Germinal center (tissue), 1 donor: ENCODE results near the gene KREMEN1.

Source experiments
- DNase-seq: peaks from one replicate; pipeline ENCODE4 v3.0.0; 2012; ENCODE audit warnings: mixed read lengths, low spot score

Gene KREMEN1

DNA sequence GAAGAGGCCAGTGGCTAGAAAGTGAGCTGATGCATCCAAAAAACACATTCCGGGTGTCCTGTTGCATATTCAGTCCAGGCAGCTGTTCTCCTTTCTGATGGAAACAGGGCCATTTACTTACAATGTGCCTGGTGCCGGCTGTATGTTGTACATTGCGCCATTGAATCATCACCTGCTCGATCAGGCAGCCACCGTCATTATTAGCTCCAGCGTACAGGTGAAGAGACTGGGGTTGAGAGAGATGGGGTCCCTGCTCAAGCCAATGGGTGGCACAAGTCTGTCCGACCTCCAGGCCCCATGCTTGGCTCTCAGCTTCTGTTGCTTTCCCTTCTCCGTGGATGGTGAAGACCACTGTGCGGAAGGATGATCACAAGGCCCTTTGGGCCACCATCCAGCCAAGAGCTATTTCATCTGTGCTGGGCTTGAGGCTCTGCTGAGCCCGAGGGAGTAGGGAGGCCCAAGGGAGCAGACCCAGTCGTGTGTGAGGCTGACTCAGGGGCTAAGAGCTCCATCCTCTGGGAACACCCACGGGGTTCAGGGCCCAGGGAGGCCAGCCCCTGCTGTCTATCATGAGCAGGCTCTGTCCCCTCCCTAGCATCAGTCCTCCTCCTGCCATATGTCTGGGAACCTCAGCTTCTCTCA, 112.1 kb downstream of the KREMEN1 start:
- no peak for DNase-seq

DNA sequence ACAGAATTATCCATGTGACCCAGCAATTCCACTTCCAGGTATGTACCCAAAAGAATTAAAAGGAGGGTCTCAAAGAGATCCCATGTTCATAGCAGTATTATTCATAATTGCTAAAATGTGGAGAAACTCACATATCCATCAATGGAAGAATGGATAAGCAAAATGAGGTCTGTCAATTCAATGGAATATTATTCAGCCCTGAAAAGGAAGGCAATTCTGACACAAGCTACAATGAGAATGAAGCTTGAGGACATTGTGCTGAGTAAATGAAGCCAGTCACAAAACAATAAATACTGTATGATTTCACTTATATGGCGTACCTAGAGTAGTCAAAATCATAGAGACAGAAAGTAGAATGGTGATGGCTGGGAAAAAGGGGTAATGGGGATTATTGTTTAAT, 113.5 kb downstream of the KREMEN1 start:
- DNase-seq: no peak

DNA sequence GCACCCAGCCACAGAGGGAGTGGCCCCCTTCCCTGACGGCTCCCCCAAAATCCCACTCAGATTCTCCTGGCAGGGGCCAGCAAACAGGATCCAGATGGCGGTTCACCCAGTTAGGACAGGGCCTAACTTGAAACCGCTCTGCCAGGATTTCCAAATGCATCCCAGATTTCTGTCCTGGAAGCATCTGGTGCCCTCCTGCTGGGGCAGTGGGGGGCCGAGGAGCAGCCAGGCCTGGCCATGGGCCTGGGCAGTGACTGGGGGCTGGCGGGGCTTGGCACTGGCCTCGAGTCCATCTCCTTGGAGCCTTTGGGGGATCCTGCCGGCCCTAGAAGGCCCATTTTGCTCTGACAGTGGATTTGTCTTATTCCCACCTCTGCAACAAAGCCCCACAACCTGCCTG, 115.0 kb downstream of the KREMEN1 start:
- DNase-seq: no peak

DNA sequence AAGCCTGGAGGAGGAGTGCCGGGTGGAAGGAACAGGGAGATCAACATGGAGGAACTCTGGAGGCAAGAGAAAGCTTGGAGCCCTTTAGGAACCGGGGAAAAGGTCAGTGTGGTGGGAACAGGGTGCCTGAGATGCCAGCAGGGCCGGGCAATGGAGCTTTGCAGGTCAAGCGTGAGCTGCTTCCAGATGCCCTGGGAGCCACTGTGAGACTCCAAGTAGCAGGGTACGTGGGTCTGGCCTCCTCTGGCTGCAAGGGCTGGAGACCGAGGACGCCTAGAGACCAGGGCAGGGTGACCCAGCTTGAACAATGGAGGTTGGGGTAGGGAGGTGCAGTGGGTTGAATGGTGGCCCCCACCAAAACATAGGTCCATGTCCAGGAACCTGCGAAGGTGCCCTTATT, 117.2 kb downstream of the KREMEN1 start:
- no peak for DNase-seq

DNA sequence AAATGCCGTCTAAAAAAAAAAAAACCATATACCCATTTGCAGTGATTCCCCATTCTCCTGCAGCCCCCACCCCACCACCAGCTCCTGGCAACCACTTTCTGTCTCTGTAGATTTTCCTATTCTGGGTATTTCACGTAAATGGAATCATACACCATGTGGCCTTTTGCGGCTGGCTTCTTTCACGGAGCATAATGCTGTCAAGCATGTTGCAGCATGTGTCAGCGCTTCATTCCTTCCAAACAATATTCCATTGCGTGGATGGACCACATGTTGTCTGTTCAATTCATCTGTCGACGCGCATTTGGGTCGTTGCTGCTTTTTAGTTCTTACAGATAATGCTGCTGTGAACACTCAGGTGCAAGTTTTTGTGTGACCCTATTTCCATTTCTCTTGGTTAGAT, 118.1 kb downstream of the KREMEN1 start:
- DNase-seq: no peak

DNA sequence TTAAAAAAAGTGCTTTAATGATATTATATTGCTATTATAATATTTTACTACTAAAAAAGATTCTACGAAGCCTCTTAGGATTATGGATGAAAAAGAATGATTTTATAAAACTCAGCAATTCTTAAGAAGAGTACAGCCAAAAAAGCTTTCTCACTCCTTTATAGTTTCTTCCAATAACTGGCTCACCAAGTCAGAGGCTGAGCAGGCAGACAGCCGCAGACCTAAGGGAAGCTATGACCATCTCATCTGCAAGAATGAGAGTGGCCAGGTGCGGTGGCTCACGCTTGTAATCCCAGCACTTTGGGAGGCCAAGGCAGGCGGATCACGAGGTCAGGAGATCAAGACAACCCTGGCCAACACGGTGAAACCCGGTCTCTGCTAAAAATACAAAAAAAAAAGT, 120.2 kb downstream of the KREMEN1 start:
- DNase-seq: no peak

DNA sequence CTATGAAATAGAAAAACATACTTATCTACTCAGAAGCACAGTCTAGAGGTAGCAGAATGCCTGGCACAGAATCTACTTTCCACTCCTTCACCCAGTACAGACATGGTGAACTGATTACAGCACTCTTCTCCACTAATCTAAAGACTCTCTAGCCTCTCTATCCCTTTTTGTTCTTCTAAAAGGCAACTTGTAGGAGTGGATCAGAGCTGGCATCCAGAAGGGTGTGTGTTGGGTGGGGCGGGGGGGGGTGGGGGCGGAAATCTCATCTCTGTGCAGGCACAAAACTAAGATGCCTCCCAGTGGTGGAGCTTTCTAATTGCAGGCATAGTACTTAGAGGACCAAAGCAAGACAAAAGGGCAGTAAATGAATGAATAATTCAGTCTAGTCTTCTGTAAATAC, 121.3 kb downstream of the KREMEN1 start:
- DNase-seq: no peak

DNA sequence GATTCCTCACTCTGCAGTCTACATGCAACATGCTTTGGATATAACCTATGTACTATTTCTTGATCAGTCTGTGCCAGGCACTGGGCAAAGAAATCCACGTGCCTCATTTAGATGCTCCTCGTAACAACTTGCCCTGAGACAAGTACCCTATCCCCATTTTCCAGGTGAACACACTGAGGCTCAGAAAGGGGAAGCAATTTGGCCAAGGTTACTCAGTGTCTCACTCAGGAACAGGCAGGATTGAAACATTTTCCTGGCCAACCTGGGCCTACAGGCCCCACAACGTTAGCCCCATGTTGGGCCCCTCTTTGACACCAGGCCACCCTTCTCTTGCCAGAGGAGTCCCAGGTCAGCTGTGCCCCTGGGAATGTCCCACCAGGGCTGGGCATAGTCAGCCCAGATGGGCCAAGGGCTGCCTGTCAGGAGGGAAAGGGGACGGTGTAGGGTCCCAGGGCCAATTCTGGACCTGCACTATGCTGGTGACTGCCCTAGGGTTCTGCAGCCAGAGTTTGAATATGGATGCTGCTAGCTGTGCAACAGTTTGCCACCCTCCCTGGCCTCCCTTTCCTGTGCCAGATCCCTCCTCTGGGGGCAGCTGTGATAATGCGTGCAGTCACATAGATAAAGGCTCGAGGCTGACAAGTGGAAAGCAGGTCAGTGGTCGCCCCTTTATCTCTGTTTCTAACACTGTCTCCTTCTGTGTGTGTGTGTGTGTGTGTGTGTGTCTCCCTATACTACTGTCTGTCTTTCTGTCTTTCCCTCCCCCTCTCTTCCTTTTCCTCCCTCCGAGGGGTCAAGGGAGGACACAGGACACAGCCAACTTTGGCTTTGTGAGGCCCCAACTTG, 122.5 kb downstream of the KREMEN1 start:
- DNase-seq: no peak

DNA sequence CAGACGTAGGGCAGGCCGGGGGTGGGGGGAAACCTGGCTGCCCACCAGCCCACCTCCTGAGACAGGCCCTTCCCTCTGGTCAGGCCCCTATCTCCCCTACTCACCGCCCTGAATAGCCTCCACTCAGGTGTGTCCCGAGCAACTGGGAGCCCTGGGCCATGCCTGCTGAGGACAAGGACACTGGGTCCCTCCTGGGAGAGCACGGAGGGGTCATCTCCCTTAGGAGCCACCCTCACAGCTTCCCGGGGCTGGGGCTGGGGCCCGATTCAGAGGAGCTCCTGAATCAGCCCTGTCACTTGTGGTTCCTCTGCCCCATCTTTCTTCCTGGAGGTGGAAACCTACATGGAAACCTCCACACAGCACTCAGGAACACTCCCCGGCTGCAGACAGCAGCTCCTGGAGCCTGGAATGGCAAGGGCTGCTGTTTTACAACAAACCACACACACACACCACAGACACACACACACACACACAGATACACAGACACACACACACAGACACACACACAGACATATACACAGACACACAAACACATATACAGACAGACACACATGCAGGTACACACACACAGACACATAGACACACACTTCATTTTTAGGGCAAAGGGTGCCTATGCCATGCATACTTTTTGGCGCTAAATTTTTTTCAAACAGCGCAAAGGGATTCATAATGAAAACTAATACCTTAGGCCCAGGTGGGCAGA, 123.3 kb downstream of the KREMEN1 start:
- DNase-seq: no peak

DNA sequence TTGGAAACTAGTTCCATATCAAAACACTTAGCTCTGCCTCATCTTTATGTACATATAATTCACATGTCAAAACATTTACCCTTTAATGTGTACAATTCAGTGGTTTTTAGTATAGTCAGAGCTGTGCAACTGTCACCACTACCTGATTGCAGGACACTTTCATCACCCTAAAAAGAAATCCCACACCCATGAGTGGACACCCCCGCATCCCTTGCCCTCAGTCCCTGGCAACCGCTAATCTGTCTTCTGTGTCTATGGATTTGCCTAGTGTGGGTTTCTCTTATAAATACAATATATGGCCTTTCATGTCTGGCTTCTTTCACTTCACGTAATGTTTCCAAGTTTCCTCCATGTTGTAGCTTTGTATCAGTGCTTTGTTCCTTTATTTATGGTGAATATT, 124.3 kb downstream of the KREMEN1 start:
- no peak for DNase-seq

DNA sequence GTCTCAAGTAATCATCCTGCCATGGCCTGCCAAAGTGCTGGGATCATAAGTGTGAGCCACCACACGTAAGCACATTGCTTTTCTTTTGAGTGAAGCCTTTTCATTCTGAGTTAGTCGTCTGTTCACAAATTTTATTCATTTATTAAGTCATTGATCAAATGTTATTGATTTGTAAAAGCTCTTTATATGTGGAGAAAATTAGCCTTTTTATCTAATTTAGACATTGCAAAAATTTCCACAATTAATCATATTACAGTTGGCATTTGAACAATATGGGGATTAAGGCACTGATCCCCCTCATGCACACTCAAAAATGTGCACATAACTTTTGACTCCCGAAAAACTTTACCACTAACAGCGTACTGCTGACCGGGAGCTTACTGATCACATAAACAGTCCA, 125.4 kb downstream of the KREMEN1 start:
- no peak for DNase-seq

DNA sequence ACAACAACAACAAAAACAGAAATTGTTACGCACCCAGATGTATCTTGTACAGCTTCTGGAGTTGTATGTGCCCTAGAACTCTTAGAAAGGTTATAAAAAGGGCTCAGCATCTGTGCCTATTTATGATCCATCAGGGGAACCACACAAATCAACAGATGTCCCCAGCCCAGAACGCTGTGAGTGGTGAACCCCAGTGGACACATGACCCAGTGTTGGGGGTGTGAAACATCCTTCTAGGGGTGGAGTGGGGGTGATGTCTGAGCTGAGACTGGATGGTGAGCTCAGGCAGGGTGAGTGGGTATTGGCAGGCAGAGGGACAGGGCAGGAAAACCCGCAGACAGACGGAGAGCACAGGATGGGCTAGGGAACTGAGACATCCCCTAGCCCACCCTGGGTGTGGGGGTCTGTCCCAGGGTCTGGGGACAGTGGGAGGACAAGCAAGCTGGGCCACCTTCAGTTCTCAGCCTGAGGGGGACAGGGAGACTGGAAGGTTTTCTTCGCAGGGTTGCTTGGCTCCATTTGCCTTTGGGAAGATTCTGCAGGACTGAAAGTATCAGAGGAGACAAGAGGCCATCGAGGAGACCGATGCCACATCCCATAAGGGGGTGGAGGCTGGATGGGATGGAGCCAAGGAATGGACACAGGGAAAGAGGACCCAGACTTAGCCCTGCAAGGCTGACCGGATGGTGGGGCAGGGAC, 127.0 kb downstream of the KREMEN1 start:
- no peak for DNase-seq

DNA sequence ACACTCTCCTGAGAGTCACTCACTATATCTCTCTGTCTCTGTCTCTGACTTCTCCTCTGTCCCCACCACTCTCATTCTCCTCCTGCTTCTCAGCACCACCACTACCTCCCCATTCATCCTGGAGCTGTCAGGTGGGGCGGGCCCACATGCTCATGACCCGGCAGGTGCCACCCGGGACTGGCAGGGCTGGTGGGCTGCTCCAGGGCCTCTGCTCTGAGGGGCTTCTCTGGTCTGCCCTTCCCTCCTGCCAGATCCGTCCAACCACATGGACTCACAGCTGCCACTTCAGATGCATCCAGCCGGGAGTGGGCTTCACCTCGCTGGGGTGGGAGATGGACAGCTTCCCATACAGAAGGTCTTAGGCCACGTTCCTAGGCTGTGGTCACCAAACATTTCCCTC, 128.1 kb downstream of the KREMEN1 start:
- DNase-seq: no peak

DNA sequence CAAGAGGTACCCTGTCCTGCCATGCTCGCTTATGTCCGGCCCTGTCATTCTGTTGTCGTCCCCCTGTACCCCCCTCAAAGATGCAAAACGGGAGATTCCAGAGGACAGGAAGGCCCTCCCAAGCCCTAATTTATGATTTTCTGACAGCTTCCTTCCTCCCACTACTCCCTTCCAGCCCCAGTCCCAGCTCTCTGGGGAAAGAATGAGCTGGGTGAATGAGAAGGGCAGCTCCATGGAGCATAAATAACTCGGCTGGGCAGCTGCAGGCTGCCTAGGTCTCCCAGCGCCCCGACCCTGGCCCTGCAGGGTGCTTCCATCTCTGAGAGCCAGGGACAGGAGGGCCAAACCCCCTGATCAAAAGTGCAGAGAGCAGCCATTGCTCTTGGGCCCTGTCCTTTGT, 128.9 kb downstream of the KREMEN1 start:
- DNase-seq: no peak

DNA sequence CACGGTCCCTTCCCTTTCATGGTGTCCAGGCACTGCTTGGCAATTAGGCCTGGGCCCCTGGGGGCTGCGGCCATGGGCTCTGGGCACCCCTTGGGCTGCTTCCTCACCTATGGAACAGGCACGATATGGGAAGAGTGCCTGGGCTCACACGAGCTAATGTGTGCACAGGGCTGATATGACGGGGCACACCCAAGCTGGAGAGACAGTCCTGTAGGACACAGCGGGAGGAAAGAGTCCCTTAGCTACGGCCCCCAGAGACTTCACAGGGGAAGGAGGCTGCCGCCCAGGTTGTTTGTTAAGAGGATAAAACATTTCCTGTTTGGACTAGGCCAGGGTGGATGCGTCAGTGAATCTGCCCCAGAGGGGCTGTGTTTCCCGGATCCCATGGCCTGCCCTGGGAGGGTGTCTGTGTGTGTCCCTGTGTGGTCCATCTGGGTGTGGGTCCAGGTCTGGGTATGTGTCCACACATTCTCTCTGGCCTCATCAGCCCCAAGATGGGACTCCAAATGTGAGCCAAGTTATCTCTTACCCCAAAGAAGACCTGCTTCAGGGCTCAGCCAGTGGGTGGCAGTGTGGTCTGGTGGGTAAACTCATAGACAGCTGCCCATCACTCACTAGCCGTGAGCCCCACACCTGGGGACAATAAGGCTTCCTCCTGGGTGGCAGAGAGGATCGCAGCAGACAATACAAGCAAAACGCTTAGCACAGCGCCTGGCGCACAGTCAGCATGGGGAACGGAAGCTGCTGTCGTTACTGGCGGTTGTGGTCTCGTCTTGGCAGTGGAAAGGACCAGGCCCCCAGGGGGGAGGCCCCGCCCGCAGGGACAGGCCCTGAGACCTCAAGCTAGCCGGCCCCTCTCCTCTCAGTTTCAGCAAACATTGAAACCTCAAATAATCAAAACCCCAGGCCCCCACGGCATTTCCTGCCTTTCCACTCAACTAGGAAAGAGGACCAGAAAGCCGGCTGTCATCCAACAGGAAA, 129.7 kb downstream of the KREMEN1 start:
- DNase-seq: peak; percentile 51

DNA sequence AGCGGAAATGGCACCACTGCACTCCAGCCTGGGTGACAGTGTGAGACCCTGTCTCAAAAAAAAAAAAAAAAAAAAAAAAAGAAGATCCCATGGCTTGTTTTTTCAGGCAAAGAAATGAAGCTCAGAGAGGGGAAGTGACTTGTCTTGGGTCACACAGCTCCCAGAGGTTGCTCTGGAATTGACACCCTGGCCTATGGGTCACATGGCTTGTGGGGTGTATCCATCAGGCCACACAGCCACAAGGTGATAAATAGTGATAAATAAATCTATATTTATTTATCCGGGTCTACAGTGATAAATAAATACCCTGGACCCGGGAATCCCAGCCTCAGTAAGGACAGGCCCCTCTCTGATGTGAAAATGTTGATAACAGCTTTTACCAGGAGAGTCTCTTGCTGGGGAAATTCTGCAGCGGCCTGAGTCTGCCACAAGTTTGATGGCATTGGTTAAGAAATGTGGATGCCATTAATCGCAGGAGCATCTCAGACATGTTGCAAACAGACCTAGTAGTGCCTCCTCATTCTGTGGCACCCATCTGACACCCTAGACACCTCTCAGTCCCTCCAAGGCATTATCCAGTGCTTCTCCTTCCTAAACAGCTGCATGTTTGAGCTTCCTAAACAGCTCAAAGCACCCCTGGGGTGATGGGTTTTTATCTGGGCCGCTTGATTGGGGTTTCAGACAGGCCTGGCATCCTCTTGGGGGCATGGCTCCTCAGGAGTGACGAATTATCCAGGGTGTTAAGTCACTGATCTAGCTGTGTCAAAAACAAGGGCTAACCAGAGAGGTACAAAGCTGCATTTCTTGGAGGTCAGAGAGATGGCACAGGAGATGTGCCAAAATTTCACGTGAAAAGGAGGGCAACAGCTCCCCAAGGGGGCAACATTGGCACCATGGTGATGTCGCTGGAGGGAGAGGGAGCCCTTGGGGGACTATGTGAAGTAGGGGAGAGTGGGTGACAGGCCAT, 130.9 kb downstream of the KREMEN1 start:
- no peak for DNase-seq

DNA sequence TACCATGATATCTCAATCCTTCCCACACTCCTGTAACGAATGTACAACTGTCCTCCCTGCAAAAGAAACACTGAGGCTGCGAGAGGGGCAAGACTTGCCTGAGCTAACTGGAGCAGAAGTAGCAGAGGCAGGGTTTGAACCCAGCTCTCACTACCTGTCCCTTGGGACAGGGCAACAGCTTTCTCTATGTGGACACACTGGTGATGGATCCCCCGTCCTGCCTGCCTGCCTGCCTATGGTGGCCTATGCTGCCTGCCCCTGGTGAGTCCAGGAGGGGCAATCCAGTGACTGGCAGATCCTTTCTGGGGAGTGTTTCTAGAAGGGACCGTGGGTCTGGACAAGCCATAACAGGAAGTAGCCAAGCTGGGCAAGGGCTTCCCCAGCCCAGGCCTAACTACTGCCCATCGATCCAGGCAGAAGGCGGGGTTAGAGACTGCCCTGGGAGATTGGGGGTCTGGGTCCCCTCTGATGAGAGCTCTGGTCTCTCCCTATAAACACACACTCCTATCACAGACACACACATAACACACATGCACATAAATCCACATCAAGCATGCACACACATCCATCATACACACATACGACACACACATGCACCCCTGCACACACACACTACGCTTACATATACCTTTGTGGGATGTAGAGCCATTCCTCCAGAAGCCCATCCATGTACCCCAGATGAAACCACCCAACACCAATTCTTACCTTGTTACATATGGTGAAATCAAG, 131.8 kb downstream of the KREMEN1 start:
- no peak for DNase-seq

DNA sequence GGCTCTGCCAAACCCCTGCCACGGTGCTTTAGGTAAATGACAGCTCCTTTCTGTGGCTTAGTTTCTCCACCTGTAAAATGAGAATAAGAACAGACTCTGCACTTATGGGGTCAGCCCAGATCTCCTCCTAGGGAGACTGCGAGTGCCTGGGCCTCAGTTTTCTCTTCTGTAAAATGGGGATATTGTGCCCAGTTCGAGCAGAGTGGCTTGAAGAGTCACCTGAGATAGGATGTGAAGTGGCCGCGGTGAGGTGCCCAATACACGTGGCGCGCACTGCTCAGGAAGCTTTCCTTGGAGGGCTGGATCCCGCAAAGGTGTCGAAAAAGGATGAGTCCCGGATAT, 132.4 kb downstream of the KREMEN1 start:
- no peak for DNase-seq

DNA sequence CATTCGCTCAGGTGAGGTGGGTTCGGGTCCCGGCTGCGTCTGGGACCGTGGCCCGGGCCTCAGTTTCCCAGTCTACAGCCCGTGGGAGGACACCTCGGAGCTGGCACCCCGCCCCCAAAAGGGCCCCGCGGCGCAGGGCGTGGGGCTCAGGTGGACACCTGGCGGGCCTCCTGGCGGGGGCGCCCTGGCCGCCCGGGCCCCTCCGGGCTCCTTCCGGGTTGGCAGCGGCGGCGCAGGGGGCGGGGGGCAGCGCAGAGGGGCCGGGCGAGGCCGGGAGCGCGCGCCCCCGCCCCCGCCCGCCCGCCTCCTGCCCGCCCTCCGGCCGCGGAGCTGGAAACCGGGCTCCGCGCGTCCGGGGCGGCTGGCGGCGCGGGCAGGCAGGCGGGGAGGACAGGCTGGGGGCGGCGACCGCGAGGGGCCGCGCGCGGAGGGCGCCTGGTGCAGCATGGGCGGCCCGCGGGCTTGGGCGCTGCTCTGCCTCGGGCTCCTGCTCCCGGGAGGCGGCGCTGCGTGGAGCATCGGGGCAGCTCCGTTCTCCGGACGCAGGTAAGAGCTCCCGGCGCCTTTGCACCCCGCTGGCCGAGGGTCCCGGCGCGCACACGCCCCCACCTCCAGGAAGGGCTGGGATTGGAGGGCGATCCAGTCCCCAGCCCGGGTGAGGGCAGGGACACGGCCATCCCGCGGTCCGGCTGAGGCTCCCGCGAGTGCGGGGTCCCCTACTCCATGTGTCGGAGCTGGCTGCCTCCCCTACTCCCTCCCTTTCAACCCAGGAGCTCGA, 132.9 kb downstream of the KREMEN1 start, which contains the start of gene EMID1:
TSS of gene EMID1 (plus strand) at position 303 of the 778 bp plus-strand sequence. CDS start at position 446, 143 bp downstream.
- no peak for DNase-seq
